ENCODE results near the gene KLHL3.
A peak's percentile ranks its signal among the peaks of the same experiment; 100 is the strongest.

The KLHL3 gene

GRCh38 chr5:137757634-137758033 is 21.7 kb upstream of the KLHL3 start:
- Histone ChIP-seq H3K27me3 (ENCODE audit: insufficient read depth, low read length) (0 out of 2 replicates have a peak, but pooled peaks cover 2% of the 10 kb centered on the region), H3K36me3 (ENCODE audit: insufficient read depth, low read length) (peaks cover 3% of the 10 kb centered on the region; the same call in 1 of the 2 replicates), H3K9ac (ENCODE audit: low read depth, low read length) (no peak overlapping the region), H3K9me3 (ENCODE audit: insufficient read depth, low read depth, low read length) (no peaks in the 10 kb centered on the region), H3K27ac (ENCODE audit: low read depth, low read length) (no peak overlapping the region), H3K4me3 (ENCODE audit: low read length) (no peak overlapping the region), H3K4me1 (ENCODE audit: insufficient read depth, low read length) (0 out of 2 replicates have a peak, but pooled peaks cover 3% of the 10 kb centered on the region)
- WGBS, result 96% methylated on average over 5 of the region's 5 CpGs

GRCh38 chr5:137754961-137755762 is 19.3 kb upstream of the KLHL3 start:
- H3K36me3 ChIP-seq (ENCODE audit: insufficient read depth, low read length), result peaks cover 28% of the 10 kb centered on the region; the same call in 1 of the 2 replicates
- H3K4me3 ChIP-seq (ENCODE audit: low read length), result peak overlapping the region; percentile 98
- peaks cover 20% of the 10 kb centered on the region for H3K4me1 ChIP-seq (ENCODE audit: insufficient read depth, low read length)
- H3K27me3 ChIP-seq (ENCODE audit: insufficient read depth, low read length), result 0 out of 2 replicates have a peak, but pooled peaks cover 2% of the 10 kb centered on the region
- 34% methylated on average over 36 of the region's 36 CpGs for WGBS
- peak overlapping the region; percentile 98 for H3K9ac ChIP-seq (ENCODE audit: low read depth, low read length)
- peak overlapping the region; percentile 95 for H3K27ac ChIP-seq (ENCODE audit: low read depth, low read length)
- no peaks in the 10 kb centered on the region for H3K9me3 ChIP-seq (ENCODE audit: insufficient read depth, low read depth, low read length)

GRCh38 chr5:137754188-137754960 is 18.5 kb upstream of the KLHL3 start, which contains the start of gene HNRNPA0:
Gene HNRNPA0, minus strand, starts transcription at chr5:137754363. Its CDS starts 297 bp downstream, at chr5:137754066.
- Histone ChIP-seq H3K4me3 (ENCODE audit: low read length) (peak within 1 kb of the TSS; percentile 98), H3K4me1 (ENCODE audit: insufficient read depth, low read length) (peaks cover 22% of the 10 kb centered on the region), H3K27me3 (ENCODE audit: insufficient read depth, low read length) (0 out of 2 replicates have a peak, but pooled peaks cover 2% of the 10 kb centered on the region), H3K9ac (ENCODE audit: low read depth, low read length) (peak within 1 kb of the TSS; percentile 98), H3K9me3 (ENCODE audit: insufficient read depth, low read depth, low read length) (no peaks in the 10 kb centered on the region), H3K27ac (ENCODE audit: low read depth, low read length) (peak within 1 kb of the TSS; percentile 95), H3K36me3 (ENCODE audit: insufficient read depth, low read length) (peaks cover 30% of the 10 kb centered on the region; the same call in 1 of the 2 replicates)
- under 1% methylated on average over 79 of the region's 79 CpGs for WGBS

DNA sequence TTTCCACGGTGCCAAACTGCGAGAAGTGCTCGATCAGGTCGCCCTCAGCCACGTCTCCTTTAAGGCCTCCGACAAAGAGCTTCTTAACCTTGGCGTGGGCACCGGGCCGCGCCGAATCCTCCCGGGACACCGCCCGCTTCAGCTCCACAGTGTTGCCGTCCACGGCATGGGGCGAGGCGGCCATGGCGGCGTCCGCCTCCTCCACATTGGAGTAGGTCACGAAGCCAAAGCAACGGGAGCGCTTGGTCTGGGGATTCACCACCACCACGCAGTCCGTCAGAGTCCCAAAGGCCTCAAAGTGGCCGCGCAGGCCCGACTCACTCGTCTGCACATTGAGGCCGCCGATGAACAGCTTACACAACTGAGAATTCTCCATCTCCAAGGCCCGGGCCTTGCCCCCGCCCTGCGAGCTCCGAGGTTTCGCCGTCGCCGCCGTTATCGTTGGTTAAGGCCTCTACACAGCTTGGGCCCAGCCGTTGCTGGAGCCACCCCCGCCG is 17.9 kb upstream of the KLHL3 start:
- H3K27ac ChIP-seq (ENCODE audit: low read depth, low read length), result peak overlapping the region; percentile 95
- 0 out of 2 replicates have a peak, but pooled peaks cover 2% of the 10 kb centered on the region for H3K27me3 ChIP-seq (ENCODE audit: insufficient read depth, low read length)
- H3K9me3 ChIP-seq (ENCODE audit: insufficient read depth, low read depth, low read length), result no peaks in the 10 kb centered on the region
- under 1% methylated on average over 45 of the region's 45 CpGs for WGBS
- H3K9ac ChIP-seq (ENCODE audit: low read depth, low read length), result peak overlapping the region; percentile 98
- peaks cover 30% of the 10 kb centered on the region; the same call in 1 of the 2 replicates for H3K36me3 ChIP-seq (ENCODE audit: insufficient read depth, low read length)
- peaks cover 22% of the 10 kb centered on the region for H3K4me1 ChIP-seq (ENCODE audit: insufficient read depth, low read length)
- peak overlapping the region; percentile 98 for H3K4me3 ChIP-seq (ENCODE audit: low read length)

DNA sequence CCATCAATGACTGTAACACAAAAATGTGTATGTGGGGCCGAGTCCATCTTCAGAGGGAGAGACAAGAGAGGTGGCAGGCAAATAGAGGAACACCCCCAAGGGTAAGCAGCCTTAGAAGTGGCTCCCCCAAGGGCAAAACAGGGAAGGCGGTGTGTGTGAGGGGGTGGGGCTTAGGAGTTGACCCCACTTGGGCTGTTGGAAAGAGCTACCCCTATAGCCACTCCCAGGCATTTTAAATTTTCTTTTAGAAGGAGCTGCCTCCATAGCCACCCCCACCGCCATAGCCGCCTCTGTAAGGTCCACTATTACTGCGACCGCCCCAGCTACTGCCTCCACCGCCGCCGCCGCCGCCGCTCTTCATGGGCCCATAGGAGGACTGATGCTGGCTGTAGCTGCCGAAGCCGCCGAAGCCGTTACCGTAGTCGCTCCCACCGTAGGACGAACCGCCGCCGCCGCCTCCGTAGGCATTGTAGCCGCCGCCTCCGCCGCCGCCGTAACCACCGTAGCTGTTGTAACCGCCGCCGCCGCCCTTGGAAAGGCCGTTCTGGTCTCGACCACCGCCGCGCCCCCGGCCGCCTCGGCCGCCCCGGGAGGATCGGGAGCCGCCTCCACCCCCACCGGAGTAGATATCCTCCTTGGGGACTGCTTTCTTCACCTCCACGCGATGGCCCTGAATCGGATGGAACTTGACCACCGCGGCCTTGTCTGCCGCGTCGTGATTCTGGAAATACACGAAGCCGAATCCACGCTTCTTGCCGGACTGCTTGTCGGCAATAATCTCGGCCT is 17.2 kb upstream of the KLHL3 start:
- Histone ChIP-seq H3K9me3 (ENCODE audit: insufficient read depth, low read depth, low read length) (no peaks in the 10 kb centered on the region), H3K9ac (ENCODE audit: low read depth, low read length) (peak overlapping the region; percentile 98), H3K27ac (ENCODE audit: low read depth, low read length) (peak overlapping the region; percentile 95), H3K36me3 (ENCODE audit: insufficient read depth, low read length) (peaks cover 30% of the 10 kb centered on the region; the same call in 1 of the 2 replicates), H3K4me1 (ENCODE audit: insufficient read depth, low read length) (peaks cover 22% of the 10 kb centered on the region), H3K4me3 (ENCODE audit: low read length) (peak overlapping the region; percentile 98), H3K27me3 (ENCODE audit: insufficient read depth, low read length) (0 out of 2 replicates have a peak, but pooled peaks cover 2% of the 10 kb centered on the region)
- WGBS, result under 1% methylated on average over 63 of the region's 63 CpGs

DNA sequence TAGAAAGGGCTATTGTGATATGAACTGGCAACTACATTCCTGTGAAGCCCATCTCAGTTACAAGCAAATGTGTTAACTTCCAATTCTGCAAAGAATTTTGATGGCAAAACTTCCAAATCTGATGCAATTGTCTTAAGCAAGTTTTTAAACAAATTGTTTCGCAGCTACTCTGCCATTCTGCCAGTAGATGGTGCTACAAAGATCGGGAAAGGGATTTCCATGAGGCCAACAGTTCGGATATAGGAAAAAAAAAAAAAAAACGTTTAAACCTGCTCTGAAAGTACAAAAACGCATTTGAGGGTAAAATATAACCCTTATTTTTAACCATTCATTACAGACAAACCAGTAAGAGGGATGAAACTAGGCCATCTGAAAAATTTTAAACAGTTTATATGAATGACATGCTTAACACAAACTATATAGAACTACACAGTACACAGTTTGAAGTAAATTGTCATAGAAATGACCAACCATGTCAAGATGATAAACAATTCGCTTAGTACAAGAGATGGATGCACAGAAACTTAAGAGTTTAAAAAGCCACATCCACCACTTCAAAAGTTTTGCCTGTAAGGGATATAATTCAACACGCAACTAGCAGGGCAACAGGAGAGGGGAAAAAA is 16.1 kb upstream of the KLHL3 start:
- Histone ChIP-seq H3K27me3 (ENCODE audit: insufficient read depth, low read length) (no peaks in the 10 kb centered on the region), H3K4me1 (ENCODE audit: insufficient read depth, low read length) (peaks cover 22% of the 10 kb centered on the region), H3K4me3 (ENCODE audit: low read length) (peak overlapping the region; percentile 98), H3K9me3 (ENCODE audit: insufficient read depth, low read depth, low read length) (no peaks in the 10 kb centered on the region), H3K9ac (ENCODE audit: low read depth, low read length) (peak overlapping the region; percentile 98), H3K36me3 (ENCODE audit: insufficient read depth, low read length) (peaks cover 30% of the 10 kb centered on the region; the same call in 1 of the 2 replicates), H3K27ac (ENCODE audit: low read depth, low read length) (0 out of 2 replicates have a peak overlapping the region, but pooled peaks have one; percentile 11)
- WGBS, result 3% methylated on average over 5 of the region's 7 CpGs

- Histone ChIP-seq H3K27ac (ENCODE audit: low read depth, low read length) (no peak overlapping the region), H3K36me3 (ENCODE audit: insufficient read depth, low read length) (peaks cover 30% of the 10 kb centered on the region; the same call in 1 of the 2 replicates), H3K27me3 (ENCODE audit: insufficient read depth, low read length) (no peaks in the 10 kb centered on the region), H3K4me3 (ENCODE audit: low read length) (peak overlapping the region; percentile 98; the same call in 1 of the 2 replicates), H3K9ac (ENCODE audit: low read depth, low read length) (no peak overlapping the region), H3K4me1 (ENCODE audit: insufficient read depth, low read length) (peaks cover 22% of the 10 kb centered on the region), H3K9me3 (ENCODE audit: insufficient read depth, low read depth, low read length) (no peaks in the 10 kb centered on the region)
- WGBS, result 60% methylated on average over 1 of the region's 1 CpG
Measured at GRCh38 chr5:137750436-137750835, 14.5 kb upstream of the KLHL3 start.

DNA sequence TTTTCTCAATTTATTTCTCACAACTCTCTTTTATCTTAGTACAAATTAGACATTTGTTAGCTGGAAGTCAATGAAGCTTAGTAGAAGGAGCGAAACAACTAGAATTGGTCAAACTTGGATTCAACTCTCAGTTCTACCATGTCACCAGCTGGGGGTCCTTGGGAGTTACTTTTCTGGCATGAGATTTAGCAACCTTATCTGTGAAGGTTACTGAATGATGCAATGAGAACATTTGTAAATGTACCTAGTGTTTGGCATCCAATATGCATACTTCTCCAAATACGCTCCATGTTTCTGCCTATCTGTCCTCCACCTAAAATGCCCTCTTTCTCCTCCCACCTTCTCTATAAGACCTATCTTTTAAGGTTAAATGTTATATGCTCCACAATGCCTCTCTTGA is 12.0 kb upstream of the KLHL3 start:
- Histone ChIP-seq H3K9ac (ENCODE audit: low read depth, low read length) (no peak overlapping the region), H3K4me1 (ENCODE audit: insufficient read depth, low read length) (peaks cover 18% of the 10 kb centered on the region), H3K27ac (ENCODE audit: low read depth, low read length) (no peak overlapping the region), H3K27me3 (ENCODE audit: insufficient read depth, low read length) (no peaks in the 10 kb centered on the region), H3K9me3 (ENCODE audit: insufficient read depth, low read depth, low read length) (no peaks in the 10 kb centered on the region), H3K4me3 (ENCODE audit: low read length) (no peak overlapping the region), H3K36me3 (ENCODE audit: insufficient read depth, low read length) (peaks cover 29% of the 10 kb centered on the region; the same call in 1 of the 2 replicates)
- 95% methylated on average over 2 of the region's 2 CpGs for WGBS

DNA sequence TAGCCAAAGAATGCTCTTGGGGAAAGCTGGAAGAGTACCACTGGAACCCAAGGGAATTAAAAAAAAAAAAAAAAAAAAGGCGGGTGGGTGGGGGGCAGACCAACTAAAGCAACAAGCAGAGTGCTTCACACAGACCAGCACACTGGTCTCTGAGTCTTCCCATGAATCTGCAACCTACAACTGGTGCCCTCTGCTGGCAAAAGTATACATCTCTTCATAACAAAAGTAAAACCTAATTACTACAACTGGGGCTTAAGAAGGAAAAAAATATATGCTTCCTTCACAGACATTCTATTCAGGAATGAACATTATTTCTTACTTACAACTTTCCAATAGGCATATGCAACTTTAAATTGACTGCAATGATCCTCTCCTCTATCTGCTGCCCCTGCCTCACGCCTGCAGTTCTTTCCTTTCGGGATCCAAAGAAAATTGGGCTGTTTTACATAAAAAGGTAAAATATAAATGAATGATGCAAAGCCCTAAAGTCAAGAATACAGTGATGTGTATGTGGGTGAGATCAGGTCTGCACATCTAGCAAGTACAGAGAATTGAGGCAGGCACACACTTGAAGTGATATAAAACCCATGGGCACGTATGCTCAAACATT is 7.2 kb upstream of the KLHL3 start:
- WGBS, result 79% methylated on average over 3 of the region's 4 CpGs
- Histone ChIP-seq H3K4me1 (ENCODE audit: insufficient read depth, low read length) (no peaks in the 10 kb centered on the region; the same call in 1 of the 2 replicates), H3K9ac (ENCODE audit: low read depth, low read length) (no peak overlapping the region), H3K27ac (ENCODE audit: low read depth, low read length) (no peak overlapping the region), H3K27me3 (ENCODE audit: insufficient read depth, low read length) (no peaks in the 10 kb centered on the region), H3K4me3 (ENCODE audit: low read length) (no peak overlapping the region), H3K9me3 (ENCODE audit: insufficient read depth, low read depth, low read length) (no peaks in the 10 kb centered on the region), H3K36me3 (ENCODE audit: insufficient read depth, low read length) (no peaks in the 10 kb centered on the region)

All from HUES64 (cell line).